Bronchial epithelial cell (primary cell): Measurements from ENCODE around the gene FAM227A. TPM values are rescaled to one million over a fixed set of nuclear protein-coding genes. Genes with fewer than 3 reads are reported as not detected.

Experiments used
- DNase-seq: peaks from one replicate; pipeline ENCODE4 v3.0.0-alpha.2; 2010; ENCODE audit warnings: low read depth
- FAIRE-seq: peaks from 2 replicates; lab custom pipeline; 2011; peaks lifted over from hg19 to GRCh38; lab: Jason Lieb, UNC
- H3K27me3 ChIP-seq: 2 replicates; pipeline ENCODE4 v1.5.1; 2011; ENCODE audit warnings: low read length; ENCODE audit not compliant: control insufficient read depth, insufficient read depth
- H3K36me3 ChIP-seq: 2 replicates; pipeline ENCODE4 v1.5.1; 2011; ENCODE audit warnings: low read length; ENCODE audit not compliant: control insufficient read depth, insufficient read depth
- H3K4me3 ChIP-seq: 2 replicates; pipeline ENCODE4 v1.5.1; 2011; ENCODE audit warnings: mild to moderate bottlenecking, low read depth, low read length, control low read depth
- CTCF ChIP-seq: IDR thresholded peaks from 2 replicates; pipeline ENCODE4 v1.5.1; 2011; ENCODE audit warnings: mild to moderate bottlenecking, moderate library complexity, low read length, control low read depth, inconsistent platforms; ENCODE audit not compliant: insufficient read depth, severe bottlenecking
- total RNA-seq: library from RNA; depleted of rRNA; stranded (reverse); fragments of >200 nt; gene quantifications from 2 replicates; pipeline ENCODE4 v1.2.1, GENCODE V29; 2014

The FAM227A gene
- 0.26 and 0.38 TPM in 2 replicates for total RNA-seq

DNA sequence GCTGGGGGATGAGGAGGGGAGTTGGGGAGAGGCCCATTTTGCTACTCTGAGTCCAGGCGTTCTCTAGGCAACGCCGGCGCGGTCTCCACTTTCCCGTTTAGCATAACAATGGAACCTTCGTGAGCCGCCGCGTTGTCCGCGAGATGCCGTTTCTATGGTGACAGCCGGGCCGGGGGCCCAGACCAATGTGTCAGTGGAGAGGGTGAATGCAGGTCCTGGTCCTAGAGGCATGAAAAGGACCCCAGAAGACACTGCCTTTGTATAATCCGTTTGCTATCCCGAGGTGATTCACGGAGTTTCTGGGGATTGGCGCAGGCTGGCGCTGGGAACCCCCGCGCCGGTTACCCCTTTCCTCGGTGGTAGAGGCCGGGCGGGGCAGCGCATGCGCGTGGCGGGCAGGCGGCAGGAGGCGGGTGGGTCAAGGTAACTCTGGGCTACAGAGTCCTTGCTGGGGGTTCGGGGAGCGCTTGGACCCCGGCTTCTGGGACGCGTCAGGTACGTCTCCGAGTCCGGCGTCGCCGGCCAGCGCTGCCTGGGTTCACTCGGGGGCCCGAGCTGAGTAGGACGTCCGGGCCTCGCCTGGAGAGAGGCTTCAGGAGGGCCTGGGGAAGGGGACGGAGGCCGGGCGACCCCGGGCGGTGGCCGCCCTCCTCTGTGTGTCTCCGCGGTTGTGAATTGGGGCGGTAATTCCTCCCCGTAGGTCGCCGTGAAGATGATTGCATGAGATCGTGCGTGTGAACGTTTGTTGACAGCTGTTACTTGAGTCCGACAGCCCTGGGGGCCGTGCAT, at the start of gene FAM227A, which contains the start of gene CBY1:
TSS of gene FAM227A (minus strand) at position 137 of the 789 bp plus-strand sequence. CDS start 6,224 bp downstream, outside the sequence.
TSS of gene CBY1 (plus strand) at position 383 of the 789 bp plus-strand sequence. CDS start 11,417 bp downstream, outside the sequence.
- TF ChIP-seq CTCF, result no peak
- Histone ChIP-seq H3K27me3 (no peaks in the 10 kb centered on the region), H3K36me3 (no peaks in the 10 kb centered on the region), H3K4me3 (peak within 1 kb of the TSS; percentile 90)
- no peak for FAIRE-seq
- peak; percentile 72 for DNase-seq

DNA sequence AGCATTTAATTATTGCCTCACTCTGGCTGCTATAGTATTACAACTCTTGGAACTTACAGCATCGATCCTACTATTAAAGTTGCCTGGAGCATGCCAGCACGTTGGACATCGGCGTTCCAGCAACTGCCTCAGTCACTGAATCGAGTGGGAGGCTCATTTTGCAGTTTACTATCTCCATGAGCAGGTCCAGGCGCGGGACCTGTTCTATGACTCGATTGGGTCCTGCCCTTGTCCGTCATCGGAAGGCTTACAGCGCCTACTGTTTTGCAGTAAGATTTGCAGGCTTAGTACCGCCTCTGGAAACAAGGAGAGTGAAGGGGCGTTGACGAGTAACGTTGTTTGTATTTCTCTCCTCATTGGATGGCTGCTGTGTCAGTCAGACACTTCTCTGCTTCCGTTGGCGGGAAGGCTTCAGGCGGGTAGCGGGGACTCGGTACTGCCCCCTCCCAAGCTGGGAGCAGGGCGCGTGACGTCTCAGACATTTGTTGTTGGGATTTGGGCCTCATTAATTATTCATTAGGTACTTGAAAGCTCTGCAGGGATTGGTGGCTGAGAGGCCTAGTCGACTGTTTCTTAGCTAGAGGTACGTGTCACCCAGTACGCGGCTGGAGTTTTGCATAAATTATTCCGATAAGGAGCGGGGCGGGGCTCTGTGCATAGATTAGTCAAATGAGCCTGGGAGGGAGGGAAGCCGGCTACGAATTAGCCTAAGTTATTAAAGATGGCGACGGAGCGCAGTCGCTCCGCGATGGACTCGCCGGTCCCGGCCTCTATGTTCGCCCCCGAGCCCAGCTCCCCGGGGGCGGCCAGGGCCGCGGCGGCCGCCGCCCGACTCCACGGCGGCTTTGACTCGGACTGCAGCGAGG, 49.3 kb upstream of the FAM227A start, which contains the start of gene GTPBP1:
TSS of gene GTPBP1 (plus strand) at position 710 of the 866 bp plus-strand sequence. CDS start at position 722, 12 bp downstream.
- FAIRE-seq (peak; percentile 97), DNase-seq (peak; percentile 100)
- Histone ChIP-seq H3K36me3 (peaks cover 5% of the 10 kb centered on the region), H3K27me3 (no peaks in the 10 kb centered on the region), H3K4me3 (peak within 1 kb of the TSS; percentile 92)
- no peak for TF ChIP-seq CTCF

- TF ChIP-seq CTCF, result no peak
- FAIRE-seq, result no peak
- Histone ChIP-seq H3K27me3 (no peaks in the 10 kb centered on the region), H3K4me3 (peak overlapping the region; percentile 7), H3K36me3 (peaks cover 3% of the 10 kb centered on the region)
- no peak for DNase-seq
Observed at GRCh38 chr22:38704654-38705234, 48.6 kb upstream of the FAM227A start.

DNA sequence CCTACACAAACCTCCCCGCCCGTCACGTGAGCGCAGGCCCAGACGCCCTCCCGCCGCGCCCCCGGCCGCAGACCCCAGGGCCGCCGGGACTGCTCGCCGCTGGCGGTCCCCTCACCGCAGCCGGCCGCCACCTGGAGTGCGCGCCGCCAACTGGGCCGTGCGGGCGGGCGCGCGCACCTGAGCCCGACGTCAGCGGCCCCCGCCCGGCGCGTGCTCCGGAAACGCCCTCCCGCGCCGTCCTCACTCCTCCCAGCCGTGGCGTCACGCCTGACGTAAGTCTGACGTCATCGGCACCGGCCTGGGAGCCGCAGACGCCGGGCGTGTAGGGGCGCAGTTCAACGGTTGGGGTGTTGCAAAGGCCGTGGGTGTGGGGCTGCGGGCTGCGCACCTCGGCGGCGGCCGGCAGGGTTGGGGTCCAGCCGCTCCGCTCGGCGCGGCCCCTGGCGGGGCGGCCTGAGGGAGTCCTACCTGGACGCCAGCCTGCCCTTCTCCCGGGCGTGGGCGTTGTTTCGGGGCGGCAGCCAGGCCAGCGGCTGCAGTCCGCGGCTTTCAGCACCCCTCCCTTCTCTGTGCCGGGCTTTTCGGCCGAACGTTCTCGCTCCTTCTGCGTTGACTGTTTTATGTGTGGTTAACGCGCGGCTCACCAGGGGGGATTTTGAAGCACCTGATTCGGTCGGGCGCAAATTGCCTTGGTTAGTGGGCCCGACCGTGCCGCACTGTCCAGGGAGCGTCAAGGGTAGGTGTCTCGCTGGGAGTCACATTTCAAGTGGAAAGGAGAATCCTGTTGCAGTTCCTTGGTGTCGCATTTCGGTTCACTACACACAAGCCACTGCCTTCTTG, 44.8 kb upstream of the FAM227A start, which contains the start of gene JOSD1:
TSS of gene JOSD1 (minus strand) at position 155 of the 840 bp plus-strand sequence. CDS start 956 bp downstream, outside the sequence.
- Histone ChIP-seq H3K36me3 (no peaks in the 10 kb centered on the region), H3K27me3 (no peaks in the 10 kb centered on the region), H3K4me3 (peak within 1 kb of the TSS; percentile 85)
- DNase-seq (peak; percentile 77), FAIRE-seq (no peak)
- no peak for TF ChIP-seq CTCF

GRCh38 chr22:38700270-38700788, 44.1 kb upstream of the FAM227A start:
- DNase-seq (no peak), FAIRE-seq (no peak)
- H3K36me3 ChIP-seq, result no peaks in the 10 kb centered on the region
- no peak for TF ChIP-seq CTCF
- no peaks in the 10 kb centered on the region for H3K27me3 ChIP-seq
- H3K4me3 ChIP-seq, result peak overlapping the region; percentile 85
